SH-SY5Y (cell line): ENCODE data around the gene KLHL40.

Experiments used
- GATA2 ChIP-seq: IDR thresholded peaks from 2 replicates; pipeline ENCODE4 v1.6.1; 2011; ENCODE audit warnings: mild to moderate bottlenecking, low read depth, low read length
- GATA3 ChIP-seq: IDR thresholded peaks from 2 replicates; pipeline ENCODE4 v1.6.1; 2011; ENCODE audit warnings: low read depth, mild to moderate bottlenecking, low read length, moderate library complexity

- no peak for TF ChIP-seq GATA3
- no peak for TF ChIP-seq GATA2
Measured at GRCh38 chr3:42709621-42710020, 24.3 kb downstream of the KLHL40 start.
